Suprapubic skin (tissue), 4 donors: Measurements from ENCODE around the gene MTCH1. TPM values are rescaled to one million over a fixed set of nuclear protein-coding genes. Genes with fewer than 3 reads are reported as not detected.

Experiments
- DNase-seq, 2 donors: peaks; one replicate each; pipeline ENCODE4 v3.0.0-alpha.2; 2019; ENCODE audit warnings: low spot score in 2 of 2
- H3K27ac ChIP-seq: fragments of 200-600 bp; sonication (generic); one replicate; pipeline ENCODE4 v1.5.1; 2019
- H3K27me3 ChIP-seq: fragments of 200-600 bp; sonication (generic); one replicate; pipeline ENCODE4 v1.5.1; 2019
- H3K36me3 ChIP-seq: fragments of 200-600 bp; sonication (generic); one replicate; pipeline ENCODE4 v1.5.1; 2019
- H3K4me1 ChIP-seq: fragments of 200-600 bp; sonication (generic); one replicate; pipeline ENCODE4 v1.5.1; 2019
- H3K4me3 ChIP-seq: fragments of 200-600 bp; sonication (generic); one replicate; pipeline ENCODE4 v1.5.1; 2019; ENCODE audit warnings: mild to moderate bottlenecking
- H3K9me3 ChIP-seq: fragments of 200-600 bp; sonication (generic); one replicate; pipeline ENCODE4 v1.5.1; 2019
- EP300 ChIP-seq: sonication (generic); formaldehyde crosslinking; IDR thresholded peaks from one replicate; pipeline ENCODE4 v1.6.1; 2017; ENCODE audit warnings: antibody characterized with exemption
- POLR2A ChIP-seq, 2 donors: fragments of 450-650 bp; IDR thresholded peaks; one replicate each; pipeline ENCODE4 v1.6.1; 2017; ENCODE audit warnings: antibody characterized with exemption in 2 of 2, mild to moderate bottlenecking in 2 of 2, moderate library complexity in 2 of 2
- POLR2AphosphoS5 ChIP-seq, 3 donors: sonication (generic); formaldehyde crosslinking; IDR thresholded peaks; one replicate each; pipeline ENCODE4 v1.6.1; 2017; ENCODE audit warnings: antibody characterized with exemption in 3 of 3
- WGBS: methylation state at CpG from one replicate; pipeline ENCODE4 v1.1.5; 2018; 5-methylcytosine and 5-hydroxymethylcytosine counted together
- total RNA-seq, 4 donors: library from RNA; depleted of rRNA; stranded (reverse); fragments of >200 nt; gene quantifications; one replicate each; pipeline ENCODE4 v1.1.0, GENCODE V29; 2016
- TF ChIP-seq, protein P1 (sequence below), 2 donors: fragments of 200-600 bp in 1 of 2; fragments of 450-650 bp in 1 of 2; sonication (generic) in 1 of 2; IDR thresholded peaks; one replicate each; pipeline ENCODE4 v1.5.1; 2016 to 2019; ENCODE audit warnings: antibody characterized with exemption in 2 of 2, mild to moderate bottlenecking in 1 of 2, moderate library complexity in 1 of 2

MTCH1 gene
- total RNA-seq, 4 donors from 2014 or later: 160 to 220 (median 183) TPM

GRCh38 chr6:36975231-36976006 lies 10.6 kb downstream of the MTCH1 start:
- TF ChIP-seq, protein P1, sequence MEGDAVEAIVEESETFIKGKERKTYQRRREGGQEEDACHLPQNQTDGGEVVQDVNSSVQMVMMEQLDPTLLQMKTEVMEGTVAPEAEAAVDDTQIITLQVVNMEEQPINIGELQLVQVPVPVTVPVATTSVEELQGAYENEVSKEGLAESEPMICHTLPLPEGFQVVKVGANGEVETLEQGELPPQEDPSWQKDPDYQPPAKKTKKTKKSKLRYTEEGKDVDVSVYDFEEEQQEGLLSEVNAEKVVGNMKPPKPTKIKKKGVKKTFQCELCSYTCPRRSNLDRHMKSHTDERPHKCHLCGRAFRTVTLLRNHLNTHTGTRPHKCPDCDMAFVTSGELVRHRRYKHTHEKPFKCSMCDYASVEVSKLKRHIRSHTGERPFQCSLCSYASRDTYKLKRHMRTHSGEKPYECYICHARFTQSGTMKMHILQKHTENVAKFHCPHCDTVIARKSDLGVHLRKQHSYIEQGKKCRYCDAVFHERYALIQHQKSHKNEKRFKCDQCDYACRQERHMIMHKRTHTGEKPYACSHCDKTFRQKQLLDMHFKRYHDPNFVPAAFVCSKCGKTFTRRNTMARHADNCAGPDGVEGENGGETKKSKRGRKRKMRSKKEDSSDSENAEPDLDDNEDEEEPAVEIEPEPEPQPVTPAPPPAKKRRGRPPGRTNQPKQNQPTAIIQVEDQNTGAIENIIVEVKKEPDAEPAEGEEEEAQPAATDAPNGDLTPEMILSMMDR (IDR thresholded peaks at IDR 0.05): no peak
- TF ChIP-seq POLR2A (IDR thresholded peaks at IDR 0.05): no peak
- Histone ChIP-seq H3K9me3 (no peaks in the 10 kb centered on the region), H3K36me3 (peaks cover 81% of the 10 kb centered on the region), H3K4me3 (no peak overlapping the region), H3K27me3 (no peaks in the 10 kb centered on the region), H3K4me1 (peaks cover 23% of the 10 kb centered on the region), H3K27ac (no peak overlapping the region)
- DNase-seq: no peak
- 90% methylated on average over 3 of the region's 7 CpGs for WGBS

DNA sequence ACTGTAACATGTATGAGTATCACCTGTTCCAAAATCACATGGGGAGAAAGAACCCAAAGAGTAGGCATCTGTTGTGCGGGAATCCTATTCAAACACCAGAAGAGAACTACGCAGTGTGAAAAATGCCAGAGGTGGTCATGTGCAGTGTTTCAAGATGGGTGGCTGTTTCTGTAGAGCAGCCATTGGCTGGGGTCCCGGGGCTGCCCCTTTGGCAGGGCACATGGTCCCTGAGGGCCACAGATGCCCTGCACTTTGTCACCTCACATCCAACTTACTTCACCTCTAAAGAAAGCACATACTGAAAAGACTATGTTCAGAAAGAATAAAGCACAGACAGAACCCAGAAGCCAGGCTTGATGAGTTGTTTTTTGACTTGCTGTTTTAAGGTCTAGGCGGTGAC lies 12.3 kb downstream of the MTCH1 start:
- no peaks in the 10 kb centered on the region for H3K27me3 ChIP-seq
- TF ChIP-seq EP300 (no peak), POLR2AphosphoS5 (IDR thresholded peaks at IDR 0.05) (no peak), POLR2A (IDR thresholded peaks at IDR 0.05) (no peak)
- TF ChIP-seq, protein P1 (IDR thresholded peaks at IDR 0.05): no peak
- no peak for DNase-seq
- H3K36me3 ChIP-seq: peaks cover 98% of the 10 kb centered on the region
- WGBS: 68% methylated on average over 4 of the region's 4 CpGs
- no peak overlapping the region for H3K27ac ChIP-seq
- no peak overlapping the region for H3K4me3 ChIP-seq
- H3K9me3 ChIP-seq: no peaks in the 10 kb centered on the region
- peaks cover 25% of the 10 kb centered on the region for H3K4me1 ChIP-seq

- 97% methylated on average over 1 of the region's 1 CpG for WGBS
- Histone ChIP-seq H3K9me3 (no peaks in the 10 kb centered on the region), H3K27me3 (no peaks in the 10 kb centered on the region), H3K4me1 (peaks cover 29% of the 10 kb centered on the region), H3K36me3 (peaks cover 100% of the 10 kb centered on the region), H3K27ac (no peak overlapping the region), H3K4me3 (no peak overlapping the region)
- TF ChIP-seq, protein P1 (IDR thresholded peaks at IDR 0.05): no peak
- TF ChIP-seq POLR2A (IDR thresholded peaks at IDR 0.05) (no peak), POLR2AphosphoS5 (IDR thresholded peaks at IDR 0.05) (no peak), EP300 (no peak)
- DNase-seq: no peak
Observed at GRCh38 chr6:36973190-36973589, 12.8 kb downstream of the MTCH1 start.

- Histone ChIP-seq H3K27me3 (no peaks in the 10 kb centered on the region), H3K9me3 (no peaks in the 10 kb centered on the region), H3K4me1 (peaks cover 39% of the 10 kb centered on the region), H3K27ac (no peak overlapping the region), H3K36me3 (peaks cover 100% of the 10 kb centered on the region), H3K4me3 (no peak overlapping the region)
- DNase-seq: no peak
- TF ChIP-seq POLR2AphosphoS5 (IDR thresholded peaks at IDR 0.05): no peak
- TF ChIP-seq, protein P1 (IDR thresholded peaks at IDR 0.05): no peak
- TF ChIP-seq EP300: no peak
- no peak for TF ChIP-seq POLR2A (IDR thresholded peaks at IDR 0.05)
- 74% methylated on average over 13 of the region's 14 CpGs for WGBS
Observed at GRCh38 chr6:36971921-36972673, 13.9 kb downstream of the MTCH1 start.
